ENCODE measurements around the gene GPR146. TPM values are rescaled to one million over a fixed set of nuclear protein-coding genes. Genes with fewer than 3 reads are reported as not detected.

The GPR146 gene
- total and polyA plus RNA-seq, 9 donors = 6.1 to 25.0 (median 8.4) TPM

DNA sequence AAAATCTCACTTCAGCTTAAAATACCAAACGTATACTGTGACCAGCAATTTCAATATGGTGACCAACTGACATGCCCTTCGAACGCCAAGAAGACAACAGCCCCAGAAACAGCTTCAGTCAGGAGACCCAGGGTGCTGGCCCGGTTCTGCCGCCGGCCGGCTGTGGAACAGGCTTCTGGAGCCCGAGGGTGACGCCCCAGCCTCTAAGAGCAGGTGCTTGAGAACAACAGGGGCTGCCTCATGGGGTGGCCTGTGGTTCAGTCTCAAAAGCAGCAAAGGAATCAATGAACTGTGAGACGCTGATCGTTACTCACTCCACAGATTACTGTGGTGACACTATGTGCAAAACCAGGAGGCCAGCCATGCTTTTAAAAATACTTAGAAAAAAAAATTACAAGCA, 60.8 kb downstream of the GPR146 start:
- TF ChIP-seq, protein P1, sequence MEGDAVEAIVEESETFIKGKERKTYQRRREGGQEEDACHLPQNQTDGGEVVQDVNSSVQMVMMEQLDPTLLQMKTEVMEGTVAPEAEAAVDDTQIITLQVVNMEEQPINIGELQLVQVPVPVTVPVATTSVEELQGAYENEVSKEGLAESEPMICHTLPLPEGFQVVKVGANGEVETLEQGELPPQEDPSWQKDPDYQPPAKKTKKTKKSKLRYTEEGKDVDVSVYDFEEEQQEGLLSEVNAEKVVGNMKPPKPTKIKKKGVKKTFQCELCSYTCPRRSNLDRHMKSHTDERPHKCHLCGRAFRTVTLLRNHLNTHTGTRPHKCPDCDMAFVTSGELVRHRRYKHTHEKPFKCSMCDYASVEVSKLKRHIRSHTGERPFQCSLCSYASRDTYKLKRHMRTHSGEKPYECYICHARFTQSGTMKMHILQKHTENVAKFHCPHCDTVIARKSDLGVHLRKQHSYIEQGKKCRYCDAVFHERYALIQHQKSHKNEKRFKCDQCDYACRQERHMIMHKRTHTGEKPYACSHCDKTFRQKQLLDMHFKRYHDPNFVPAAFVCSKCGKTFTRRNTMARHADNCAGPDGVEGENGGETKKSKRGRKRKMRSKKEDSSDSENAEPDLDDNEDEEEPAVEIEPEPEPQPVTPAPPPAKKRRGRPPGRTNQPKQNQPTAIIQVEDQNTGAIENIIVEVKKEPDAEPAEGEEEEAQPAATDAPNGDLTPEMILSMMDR (IDR thresholded peaks at IDR 0.05) = no peak
- no peak for TF ChIP-seq EP300 (IDR thresholded peaks at IDR 0.05)
- no peak for TF ChIP-seq POLR2A (IDR thresholded peaks at IDR 0.05)
- H3K36me3 ChIP-seq = no peaks in the 10 kb centered on the region
- intact Hi-C loops (cut with DNase I) = no loop called here
- no peaks in the 10 kb centered on the region for H3K4me1 ChIP-seq (ENCODE audit: insufficient read depth)
- no peak overlapping the region for H3K4me3 ChIP-seq
- no peak overlapping the region for H3K27ac ChIP-seq
- WGBS, 3 donors = 90 to 95% (median 92%) methylated on average over 11 of the region's 11 CpGs
- H3K9me3 ChIP-seq = no peaks in the 10 kb centered on the region
- DNase-seq = no peak
- H3K27me3 ChIP-seq = no peaks in the 10 kb centered on the region

DNA sequence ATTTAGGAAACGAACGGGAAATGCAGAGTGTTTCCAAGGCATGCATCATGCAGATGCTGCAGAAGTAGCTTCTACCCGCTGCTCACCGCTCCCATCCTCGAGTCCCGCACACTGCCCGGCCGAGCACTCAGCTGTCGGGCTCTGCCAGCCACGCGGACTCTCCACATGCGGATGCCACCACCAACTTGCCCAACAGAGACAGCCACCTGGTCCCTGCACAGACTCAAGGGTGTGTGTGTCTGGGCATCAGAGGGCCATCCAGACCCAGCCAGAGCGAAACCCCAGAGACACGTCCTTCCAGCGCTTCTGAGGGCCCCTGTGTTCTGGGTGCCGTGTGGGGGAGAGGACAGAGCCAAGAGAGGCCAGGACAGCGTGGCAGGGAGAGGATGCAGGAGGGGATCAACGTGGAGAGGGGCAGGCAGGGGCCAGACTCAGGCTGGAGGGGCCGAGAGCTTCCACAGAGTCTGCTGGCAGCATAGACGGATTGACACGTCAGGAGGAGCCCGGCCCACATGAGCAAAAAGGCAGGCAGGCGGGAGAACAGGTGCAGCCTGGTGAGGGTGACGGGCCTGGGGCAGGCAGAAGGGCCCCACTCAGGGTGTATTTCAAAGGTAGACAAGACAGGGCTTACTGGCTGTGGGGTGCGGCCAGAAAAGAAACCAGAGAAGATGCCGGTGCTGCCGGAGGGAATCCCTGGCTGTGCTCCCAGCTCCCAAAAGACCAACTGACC, 61.9 kb downstream of the GPR146 start:
- Histone ChIP-seq H3K27me3 (no peaks in the 10 kb centered on the region), H3K27ac (no peak overlapping the region), H3K4me1 (ENCODE audit: insufficient read depth) (no peaks in the 10 kb centered on the region), H3K4me3 (no peak overlapping the region), H3K9me3 (no peaks in the 10 kb centered on the region), H3K36me3 (no peaks in the 10 kb centered on the region)
- TF ChIP-seq POLR2A (IDR thresholded peaks at IDR 0.05) (no peak), EP300 (IDR thresholded peaks at IDR 0.05) (no peak)
- TF ChIP-seq, protein P1 (IDR thresholded peaks at IDR 0.05) = no peak
- no peak for DNase-seq
- intact Hi-C loops (cut with DNase I) = no loop called here
- 79 to 80% (median 79%) methylated on average over 27 of the region's 27 CpGs for WGBS, 3 donors

DNA sequence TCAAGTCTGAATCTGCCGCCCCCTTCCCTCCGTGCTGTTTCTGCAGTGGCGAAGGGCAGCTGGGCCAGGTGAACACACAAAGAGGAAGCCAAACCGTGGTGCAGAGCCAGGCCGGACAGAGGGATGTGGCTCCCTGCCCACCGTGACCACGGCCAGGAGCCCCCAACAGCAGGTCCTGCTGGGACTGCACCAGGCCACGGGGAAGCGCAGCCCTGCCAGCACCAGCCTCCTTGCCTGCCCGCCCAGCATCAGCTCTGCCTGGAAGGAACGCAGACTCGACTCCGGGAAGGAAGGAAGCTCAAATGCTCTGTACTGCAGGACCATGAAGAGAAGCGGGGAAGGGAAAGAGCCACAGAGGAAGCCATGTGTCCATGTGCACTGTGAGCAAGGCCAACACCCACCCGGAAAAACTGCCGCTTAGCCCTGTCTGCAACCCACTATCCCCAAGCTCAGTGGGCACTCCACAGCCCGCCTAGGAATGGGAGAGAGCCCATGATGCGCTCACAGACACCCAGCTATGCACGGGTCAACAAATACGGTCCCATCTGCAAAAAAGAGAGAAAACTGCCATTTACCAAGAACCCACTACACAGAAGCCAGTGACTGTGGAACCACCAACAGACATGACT, 62.6 kb downstream of the GPR146 start:
- intact Hi-C loops (cut with DNase I) = no loop called here
- Histone ChIP-seq H3K4me3 (no peak overlapping the region), H3K36me3 (no peaks in the 10 kb centered on the region), H3K4me1 (ENCODE audit: insufficient read depth) (no peaks in the 10 kb centered on the region), H3K27me3 (no peaks in the 10 kb centered on the region), H3K27ac (no peak overlapping the region), H3K9me3 (no peaks in the 10 kb centered on the region)
- DNase-seq = peak in 2 of 5 donors; percentile 13 to 34
- WGBS, 3 donors = 63 to 73% (median 72%) methylated on average over 18 to 20 of the region's 20 CpGs
- TF ChIP-seq, protein P1 (IDR thresholded peaks at IDR 0.05) = no peak
- no peak for TF ChIP-seq EP300 (IDR thresholded peaks at IDR 0.05)
- TF ChIP-seq POLR2A (IDR thresholded peaks at IDR 0.05) = no peak

DNA sequence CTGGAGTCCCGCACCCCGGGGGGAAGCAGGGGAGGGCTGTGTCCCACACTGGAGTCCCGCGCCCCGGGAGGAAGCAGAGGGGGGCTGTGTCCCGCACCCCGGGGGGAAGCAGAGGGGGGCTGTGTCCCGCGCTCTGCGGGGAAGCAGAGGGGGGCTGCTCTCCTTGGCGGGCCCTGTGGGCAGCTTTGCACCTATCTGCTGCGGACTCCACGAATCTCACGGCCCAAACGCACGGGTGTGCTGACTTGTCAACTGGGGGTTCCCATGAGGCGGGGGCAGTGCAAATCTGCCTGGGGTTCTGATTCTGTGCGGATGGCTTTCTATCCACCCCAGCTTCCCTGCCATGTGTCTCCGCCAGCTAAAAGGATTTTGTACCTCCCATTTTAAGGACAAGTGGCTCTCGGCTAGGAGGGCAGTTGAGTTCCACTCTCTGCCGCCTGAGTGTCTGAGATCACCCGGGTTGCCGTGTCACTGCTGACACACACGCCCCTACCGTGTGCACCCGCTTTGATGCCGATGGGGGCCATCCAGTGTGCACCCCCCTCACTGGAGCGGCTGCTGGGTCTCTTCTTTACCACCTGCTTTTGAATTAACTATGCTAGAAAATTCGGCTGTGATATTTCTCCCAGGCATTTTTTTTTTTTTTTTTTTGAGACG, 64.0 kb downstream of the GPR146 start:
- TF ChIP-seq, protein P1 (IDR thresholded peaks at IDR 0.05) = no peak
- no peak for TF ChIP-seq EP300 (IDR thresholded peaks at IDR 0.05)
- no peak for TF ChIP-seq POLR2A (IDR thresholded peaks at IDR 0.05)
- H3K27me3 ChIP-seq = no peaks in the 10 kb centered on the region
- H3K4me1 ChIP-seq (ENCODE audit: insufficient read depth) = no peaks in the 10 kb centered on the region
- H3K9me3 ChIP-seq = no peaks in the 10 kb centered on the region
- intact Hi-C loops (cut with DNase I) = no loop called here
- H3K36me3 ChIP-seq = no peaks in the 10 kb centered on the region
- DNase-seq = peak in 2 of 5 donors; percentile 23 to 24
- H3K4me3 ChIP-seq = no peak overlapping the region
- no peak overlapping the region for H3K27ac ChIP-seq
- 88 to 91% (median 91%) methylated on average over 21 to 30 of the region's 30 CpGs for WGBS, 3 donors

MicroRNAs encoded within 50 kb of the gene (microRNA counts, 767-probe panel; counts per million panel counts)
- microRNA hsa-miR-339-3p (530 counts per million, percentile 78 among the panel's probes with 10 or more counts), microRNA hsa-miR-339-5p (530 counts per million, percentile 78 among the panel's probes with 10 or more counts)

Small RNAs within 50 kb of the gene (microRNA-seq; reads per million reads assigned to microRNA genes)
- gene MIR339 = 438 to 2,572 (median 962) reads per million in 3 donors

Small RNAs within 50 kb of the gene (small RNA-seq; reads per million reads assigned to genes)
- 3.5 reads per million, percentile 77 among the genes with 10 or more reads in this experiment for gene MIR339

Other genes starting within 250 kb of the GPR146 start
- 100 to 1,000 TPM; 140 to 196 (median 154) TPM for gene SUN1, start 212.1 kb upstream of the GPR146 start, total RNA-seq
- 100 to 1,000 TPM; 100 to 135 TPM for gene SUN1, start 212.1 kb upstream of the GPR146 start, polyA plus RNA-seq
- 10 to 100 TPM; 16.8 to 37.6 (median 30.4) TPM for gene GET4, start 168.0 kb upstream of the GPR146 start, total RNA-seq
- gene GET4, start 168.0 kb upstream of the GPR146 start, polyA plus RNA-seq = 10 to 100 TPM in 1 of 2 donors, 1 to 10 TPM in 1; 7.2 to 37.2 TPM
- gene ADAP1, start 89.9 kb upstream of the GPR146 start, total RNA-seq = 10 to 100 TPM in 1 of 7 donors, 1 to 10 TPM in 5, under 1 TPM in 1; 0.96 to 16.4 (median 3.6) TPM
- gene ADAP1, start 89.9 kb upstream of the GPR146 start, polyA plus RNA-seq = 1 to 10 TPM in 1 of 2 donors, under 1 TPM in 1; 0.52 to 3.5 TPM
- 10 to 100 TPM in 6 of 7 donors, 1 to 10 TPM in 1; 9.0 to 15.2 (median 10.5) TPM for gene COX19, start 69.0 kb upstream of the GPR146 start, total RNA-seq
- 1 to 10 TPM; 6.7 to 6.8 TPM for gene COX19, start 69.0 kb upstream of the GPR146 start, polyA plus RNA-seq
- gene CYP2W1, start 61.4 kb upstream of the GPR146 start, total RNA-seq = 1 to 10 TPM in 6 of 7 donors, not detected in 1; 1.3 to 5.2 (median 2.8) TPM
- under 1 TPM in 1 of 2 donors, not detected in 1; 0.64 TPM for gene CYP2W1, start 61.4 kb upstream of the GPR146 start, polyA plus RNA-seq
- gene GPER1, start 43.6 kb downstream of the GPR146 start, total RNA-seq = 1 to 10 TPM in 6 of 7 donors, under 1 TPM in 1; 0.48 to 7.5 (median 3.2) TPM
- gene GPER1, start 43.6 kb downstream of the GPR146 start, polyA plus RNA-seq = 1 to 10 TPM; 2.0 to 2.9 TPM
- gene ZFAND2A, start 115.7 kb downstream of the GPR146 start, total RNA-seq = 10 to 100 TPM in 6 of 7 donors, 1 to 10 TPM in 1; 8.1 to 24.9 (median 16.9) TPM
- 10 to 100 TPM; 26.9 to 34.9 TPM for gene ZFAND2A, start 115.7 kb downstream of the GPR146 start, polyA plus RNA-seq
- not detected for gene UNCX, start 188.3 kb downstream of the GPR146 start, total RNA-seq
- not detected for gene UNCX, start 188.3 kb downstream of the GPR146 start, polyA plus RNA-seq